ENCODE results near the gene HELZ2.
"Not testable (repeated sequence)": the region's sequence is repeated elsewhere in the genome, so short reads cannot be mapped to it uniquely, and the experiment has no call there.

Gene HELZ2

GRCh38 chr20:63563225-63563935, 10.7 kb downstream of the HELZ2 start:
- no peak for DNase-seq (ENCODE audit: low read depth)
- no peak for TF ChIP-seq CTCF (IDR thresholded peaks at IDR 0.05; ENCODE audit: low read depth, low read length, missing control alignments)
- H3K4me3 ChIP-seq (ENCODE audit: low read depth, low read length): no peak overlapping the region
- in situ Hi-C loops (cut with HindIII; ENCODE audit: low sequenced_read_pairs): no loop called here

- no peak for TF ChIP-seq CTCF (IDR thresholded peaks at IDR 0.05; ENCODE audit: low read depth, low read length, missing control alignments)
- DNase-seq (ENCODE audit: low read depth): no peak
- in situ Hi-C loops (cut with HindIII; ENCODE audit: low sequenced_read_pairs): no loop called here
- H3K4me3 ChIP-seq (ENCODE audit: low read depth, low read length): no peak overlapping the region
Observed at GRCh38 chr20:63562461-63563224, 11.4 kb downstream of the HELZ2 start.

- no peak for TF ChIP-seq CTCF (IDR thresholded peaks at IDR 0.05; ENCODE audit: low read depth, low read length, missing control alignments)
- in situ Hi-C loops (cut with HindIII; ENCODE audit: low sequenced_read_pairs): no loop called here
- H3K4me3 ChIP-seq (ENCODE audit: low read depth, low read length): no peak overlapping the region
- no peak for DNase-seq (ENCODE audit: low read depth)
Observed at GRCh38 chr20:63561624-63562396, 12.2 kb downstream of the HELZ2 start.

- no peak for TF ChIP-seq CTCF (IDR thresholded peaks at IDR 0.05; ENCODE audit: low read depth, low read length, missing control alignments)
- no peak overlapping the region for H3K4me3 ChIP-seq (ENCODE audit: low read depth, low read length)
- in situ Hi-C loops (cut with HindIII; ENCODE audit: low sequenced_read_pairs): no loop called here
- no peak for DNase-seq (ENCODE audit: low read depth)
Observed at GRCh38 chr20:63560856-63561609, 13.0 kb downstream of the HELZ2 start.

- in situ Hi-C loops (cut with HindIII; ENCODE audit: low sequenced_read_pairs): no loop called here
- TF ChIP-seq CTCF (IDR thresholded peaks at IDR 0.05; ENCODE audit: low read depth, low read length, missing control alignments): no peak
- DNase-seq (ENCODE audit: low read depth): no peak
- H3K4me3 ChIP-seq (ENCODE audit: low read depth, low read length): no peak overlapping the region
Observed at GRCh38 chr20:63560333-63560805, 13.7 kb downstream of the HELZ2 start.

- DNase-seq (ENCODE audit: low read depth); H3K4me3 ChIP-seq (ENCODE audit: low read depth, low read length); in situ Hi-C loops (cut with HindIII; ENCODE audit: low sequenced_read_pairs): not testable (repeated sequence)
Observed at GRCh38 chr20:63559485-63560332, 14.3 kb downstream of the HELZ2 start.
